Measurements from ENCODE around the gene RBBP8. TPM values are rescaled to one million over a fixed set of nuclear protein-coding genes. Genes with fewer than 3 reads are reported as not detected.

Gene RBBP8
- total and polyA plus RNA-seq, 10 of the 15 experiments (the other 5 are each of a cell fraction or from before 2014, with no cell fraction given), result 46.2 to 82.3 (median 68.7) TPM

DNA sequence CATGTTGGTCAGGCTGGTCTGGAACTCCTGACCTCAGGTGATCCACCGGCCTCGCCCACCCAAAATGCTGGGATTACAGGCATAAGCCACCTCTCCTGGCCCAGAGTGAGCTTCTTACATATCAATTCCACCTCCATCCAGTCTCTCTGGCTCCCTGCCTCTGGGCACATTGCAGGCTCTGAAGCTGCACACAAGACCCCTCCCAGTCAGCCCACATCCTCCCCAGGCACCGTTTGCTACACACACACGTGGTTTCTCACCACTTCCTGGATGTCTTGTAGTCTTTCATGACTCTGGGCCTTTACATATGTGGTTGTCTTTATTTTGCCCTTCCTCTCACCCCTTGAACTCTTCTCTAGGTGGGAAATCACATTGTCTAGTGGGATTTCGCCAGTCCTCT, 138.2 kb downstream of the RBBP8 start (continued):
- TF ChIP-seq, protein P1, sequence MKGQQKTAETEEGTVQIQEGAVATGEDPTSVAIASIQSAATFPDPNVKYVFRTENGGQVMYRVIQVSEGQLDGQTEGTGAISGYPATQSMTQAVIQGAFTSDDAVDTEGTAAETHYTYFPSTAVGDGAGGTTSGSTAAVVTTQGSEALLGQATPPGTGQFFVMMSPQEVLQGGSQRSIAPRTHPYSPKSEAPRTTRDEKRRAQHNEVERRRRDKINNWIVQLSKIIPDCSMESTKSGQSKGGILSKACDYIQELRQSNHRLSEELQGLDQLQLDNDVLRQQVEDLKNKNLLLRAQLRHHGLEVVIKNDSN (IDR thresholded peaks at IDR 0.05; ENCODE audit: borderline replicate concordance, extremely low read length, insufficient read depth, low read depth, low read length), result peak; percentile 59
- TF ChIP-seq SREBF2 (IDR thresholded peaks at IDR 0.05; ENCODE audit: low read length), result no peak
- peak; percentile 30 for TF ChIP-seq SP1 (IDR thresholded peaks at IDR 0.05; ENCODE audit: low read depth, low read length)
- TF ChIP-seq, protein P2, sequence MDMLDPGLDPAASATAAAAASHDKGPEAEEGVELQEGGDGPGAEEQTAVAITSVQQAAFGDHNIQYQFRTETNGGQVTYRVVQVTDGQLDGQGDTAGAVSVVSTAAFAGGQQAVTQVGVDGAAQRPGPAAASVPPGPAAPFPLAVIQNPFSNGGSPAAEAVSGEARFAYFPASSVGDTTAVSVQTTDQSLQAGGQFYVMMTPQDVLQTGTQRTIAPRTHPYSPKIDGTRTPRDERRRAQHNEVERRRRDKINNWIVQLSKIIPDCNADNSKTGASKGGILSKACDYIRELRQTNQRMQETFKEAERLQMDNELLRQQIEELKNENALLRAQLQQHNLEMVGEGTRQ (IDR thresholded peaks at IDR 0.05; ENCODE audit: borderline replicate concordance, low read depth, low read length), result peak; percentile 45; the same call in 1 of the 2 replicates
- peak in 1 of 2 experiments; percentile 57; a peak in 1 of 4 replicates for TF ChIP-seq BHLHE40 (IDR thresholded peaks at IDR 0.05; ENCODE audit: borderline replicate concordance in 1 of 2, low read depth in 2 of 2, low read length in 1 of 2)
- TF ChIP-seq MTA2 (IDR thresholded peaks at IDR 0.05; ENCODE audit: low read depth), result peak; percentile 15; the same call in 1 of the 2 replicates
- TF ChIP-seq, protein P3, sequence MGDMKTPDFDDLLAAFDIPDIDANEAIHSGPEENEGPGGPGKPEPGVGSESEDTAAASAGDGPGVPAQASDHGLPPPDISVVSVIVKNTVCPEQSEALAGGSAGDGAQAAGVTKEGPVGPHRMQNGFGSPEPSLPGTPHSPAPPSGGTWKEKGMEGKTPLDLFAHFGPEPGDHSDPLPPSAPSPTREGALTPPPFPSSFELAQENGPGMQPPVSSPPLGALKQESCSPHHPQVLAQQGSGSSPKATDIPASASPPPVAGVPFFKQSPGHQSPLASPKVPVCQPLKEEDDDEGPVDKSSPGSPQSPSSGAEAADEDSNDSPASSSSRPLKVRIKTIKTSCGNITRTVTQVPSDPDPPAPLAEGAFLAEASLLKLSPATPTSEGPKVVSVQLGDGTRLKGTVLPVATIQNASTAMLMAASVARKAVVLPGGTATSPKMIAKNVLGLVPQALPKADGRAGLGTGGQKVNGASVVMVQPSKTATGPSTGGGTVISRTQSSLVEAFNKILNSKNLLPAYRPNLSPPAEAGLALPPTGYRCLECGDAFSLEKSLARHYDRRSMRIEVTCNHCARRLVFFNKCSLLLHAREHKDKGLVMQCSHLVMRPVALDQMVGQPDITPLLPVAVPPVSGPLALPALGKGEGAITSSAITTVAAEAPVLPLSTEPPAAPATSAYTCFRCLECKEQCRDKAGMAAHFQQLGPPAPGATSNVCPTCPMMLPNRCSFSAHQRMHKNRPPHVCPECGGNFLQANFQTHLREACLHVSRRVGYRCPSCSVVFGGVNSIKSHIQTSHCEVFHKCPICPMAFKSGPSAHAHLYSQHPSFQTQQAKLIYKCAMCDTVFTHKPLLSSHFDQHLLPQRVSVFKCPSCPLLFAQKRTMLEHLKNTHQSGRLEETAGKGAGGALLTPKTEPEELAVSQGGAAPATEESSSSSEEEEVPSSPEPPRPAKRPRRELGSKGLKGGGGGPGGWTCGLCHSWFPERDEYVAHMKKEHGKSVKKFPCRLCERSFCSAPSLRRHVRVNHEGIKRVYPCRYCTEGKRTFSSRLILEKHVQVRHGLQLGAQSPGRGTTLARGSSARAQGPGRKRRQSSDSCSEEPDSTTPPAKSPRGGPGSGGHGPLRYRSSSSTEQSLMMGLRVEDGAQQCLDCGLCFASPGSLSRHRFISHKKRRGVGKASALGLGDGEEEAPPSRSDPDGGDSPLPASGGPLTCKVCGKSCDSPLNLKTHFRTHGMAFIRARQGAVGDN (IDR thresholded peaks at IDR 0.05), result peak; percentile 84
- TF ChIP-seq MEF2B (IDR thresholded peaks at IDR 0.05; ENCODE audit: partially characterized antibody, poor library complexity, severe bottlenecking), result peak; percentile 40
- TF ChIP-seq MXI1 (IDR thresholded peaks at IDR 0.05; ENCODE audit: low read depth, low read length), result 0 out of 2 replicates have a peak, but pooled peaks have one; percentile 29
- TF ChIP-seq RAD51 (IDR thresholded peaks at IDR 0.05), result peak; percentile 68
- peak; percentile 30 to 56; a peak in 1 of 4 replicates for TF ChIP-seq EP300 (IDR thresholded peaks at IDR 0.05; ENCODE audit: borderline replicate concordance in 1 of 2, control insufficient read depth in 1 of 2, low read depth in 2 of 2, low read length in 2 of 2)
- TF ChIP-seq, protein P4, sequence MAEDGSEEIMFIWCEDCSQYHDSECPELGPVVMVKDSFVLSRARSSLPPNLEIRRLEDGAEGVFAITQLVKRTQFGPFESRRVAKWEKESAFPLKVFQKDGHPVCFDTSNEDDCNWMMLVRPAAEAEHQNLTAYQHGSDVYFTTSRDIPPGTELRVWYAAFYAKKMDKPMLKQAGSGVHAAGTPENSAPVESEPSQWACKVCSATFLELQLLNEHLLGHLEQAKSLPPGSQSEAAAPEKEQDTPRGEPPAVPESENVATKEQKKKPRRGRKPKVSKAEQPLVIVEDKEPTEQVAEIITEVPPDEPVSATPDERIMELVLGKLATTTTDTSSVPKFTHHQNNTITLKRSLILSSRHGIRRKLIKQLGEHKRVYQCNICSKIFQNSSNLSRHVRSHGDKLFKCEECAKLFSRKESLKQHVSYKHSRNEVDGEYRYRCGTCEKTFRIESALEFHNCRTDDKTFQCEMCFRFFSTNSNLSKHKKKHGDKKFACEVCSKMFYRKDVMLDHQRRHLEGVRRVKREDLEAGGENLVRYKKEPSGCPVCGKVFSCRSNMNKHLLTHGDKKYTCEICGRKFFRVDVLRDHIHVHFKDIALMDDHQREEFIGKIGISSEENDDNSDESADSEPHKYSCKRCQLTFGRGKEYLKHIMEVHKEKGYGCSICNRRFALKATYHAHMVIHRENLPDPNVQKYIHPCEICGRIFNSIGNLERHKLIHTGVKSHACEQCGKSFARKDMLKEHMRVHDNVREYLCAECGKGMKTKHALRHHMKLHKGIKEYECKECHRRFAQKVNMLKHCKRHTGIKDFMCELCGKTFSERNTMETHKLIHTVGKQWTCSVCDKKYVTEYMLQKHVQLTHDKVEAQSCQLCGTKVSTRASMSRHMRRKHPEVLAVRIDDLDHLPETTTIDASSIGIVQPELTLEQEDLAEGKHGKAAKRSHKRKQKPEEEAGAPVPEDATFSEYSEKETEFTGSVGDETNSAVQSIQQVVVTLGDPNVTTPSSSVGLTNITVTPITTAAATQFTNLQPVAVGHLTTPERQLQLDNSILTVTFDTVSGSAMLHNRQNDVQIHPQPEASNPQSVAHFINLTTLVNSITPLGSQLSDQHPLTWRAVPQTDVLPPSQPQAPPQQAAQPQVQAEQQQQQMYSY (CRISPR knock-in tag; IDR thresholded peaks at IDR 0.05), result no peak
- peak; percentile 48; the same call in 1 of the 2 replicates for TF ChIP-seq GABPA (IDR thresholded peaks at IDR 0.05; ENCODE audit: low read depth)
- 0 out of 2 replicates have a peak, but pooled peaks have one; percentile 40 for TF ChIP-seq PAX5 (IDR thresholded peaks at IDR 0.05; ENCODE audit: borderline replicate concordance, low read depth, low read length)
- TF ChIP-seq ATF7 (IDR thresholded peaks at IDR 0.05; ENCODE audit: low read depth), result no peak
- 0 out of 2 replicates have a peak, but pooled peaks have one; percentile 17 for TF ChIP-seq NR2F1 (conservative IDR thresholded peaks at IDR 0.05)
- TF ChIP-seq, protein P5, sequence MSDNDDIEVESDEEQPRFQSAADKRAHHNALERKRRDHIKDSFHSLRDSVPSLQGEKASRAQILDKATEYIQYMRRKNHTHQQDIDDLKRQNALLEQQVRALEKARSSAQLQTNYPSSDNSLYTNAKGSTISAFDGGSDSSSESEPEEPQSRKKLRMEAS (IDR thresholded peaks at IDR 0.05; ENCODE audit: low read depth, low read length), result 0 out of 2 replicates have a peak, but pooled peaks have one; percentile 36
- peak; percentile 89 for TF ChIP-seq RUNX3 (IDR thresholded peaks at IDR 0.05; ENCODE audit: low read length)
- peak in 1 of 2 experiments; percentile 53; a peak in 1 of 4 replicates for TF ChIP-seq ETV6 (conservative IDR thresholded peaks at IDR 0.05 in 1 of 2, IDR thresholded peaks at IDR 0.05 in 1 of 2; ENCODE audit: borderline replicate concordance in 1 of 2, low read depth in 1 of 2)
- peak; percentile 56; the same call in 1 of the 2 replicates for TF ChIP-seq NBN (IDR thresholded peaks at IDR 0.05)
